Heart left ventricle (tissue), 13 donors: ENCODE data around the gene CSMD2.

Source experiments
- CTCF ChIP-seq, 12 donors: fragments of 200-600 bp; sonication (generic) in 4 of 12; IDR thresholded peaks; one replicate each; pipeline versions ENCODE4 v1.5.0 to v1.8.0; 2018 to 2022; ENCODE audit warnings: antibody characterized with exemption in 12 of 12, mild to moderate bottlenecking in 5 of 12
- POLR2A ChIP-seq, 2 donors: fragments of 450-650 bp; IDR thresholded peaks; one replicate each; pipeline ENCODE4 v1.6.1; 2017; ENCODE audit warnings: antibody characterized with exemption in 2 of 2, mild to moderate bottlenecking in 2 of 2, moderate library complexity in 2 of 2
- donor health status: ischemic (EF 13 %, LVEDD 7.1; RV severe dilation, severe dysfunction).
- donor health status: DM: no; HTN: yes; CAD: no.
- donor health status: DM: no; HTN: no; CAD: no.
- donor health status: ischemic (EF 25% LVEDD 6.9; RV normal size, moderate dysfunction).
- donor health status: ischemic (EF 25% LVEDD 5.7; RV mildly dilated, moderate dysfunction).
- donor health status: ischemic (EF 35%, LVEDD 5.7; RV mildly dilated, moderate dysfunction).
- donor health status: nonischemic (EF 11% LVEDD 7.7; RV severe dilation, severe dysfunction).
- donor health status: DM: yes; HTN: yes; CAD: no.
- donor health status: PGD.
- donor health status: ischemic (EF 29% LVEDD 5.4; RV normal size, mild dysfunction).
- donor health status: nonischemic (EF 23%, LVEDD 6.1; RV moderate dilation, normal function).

- TF ChIP-seq POLR2A (IDR thresholded peaks at IDR 0.05) (no peak), CTCF (IDR thresholded peaks at IDR 0.05) (no peak)
These were observed 140.5 kb downstream of the CSMD2 start for GRCh38 chr1:34024485-34024884.
